ENCODE measurements around the gene SLC35D2. TPM values are rescaled to one million over a fixed set of nuclear protein-coding genes. Genes with fewer than 3 reads are reported as not detected.

SLC35D2 gene
- total RNA-seq, 4 donors from 2014 or later: 39.1 to 53.3 (median 46.1) TPM

GRCh38 chr9:96418083-96418919, 34.8 kb upstream of the SLC35D2 start, which contains the start of gene ZNF367:
Gene ZNF367 (minus strand): TSS chr9:96418370. CDS start chr9:96418032, 338 bp downstream.
- Histone ChIP-seq H3K9me3 (no peaks in the 10 kb centered on the region), H3K27ac (peak within 1 kb of the TSS; percentile 90 to 100 (median 99)), H3K4me3 (replicated peaks in 1 of 3) (peak within 1 kb of the TSS; percentile 30 to 71 (median 60)), H3K4me1 (peaks cover 5 to 28% of the 10 kb centered on the region in 2 donors), H3K27me3 (no peaks in the 10 kb centered on the region), H3K36me3 (no peaks in the 10 kb centered on the region)
- TF ChIP-seq CTCF (IDR thresholded peaks at IDR 0.05) (no peak), POLR2A (IDR thresholded peaks at IDR 0.05) (peak in 1 of 2 donors; percentile 24)
- DNase-seq: peak; percentile 98 to 99
- 1 to 3% methylated on average over 22 to 41 of the region's 100 CpGs for WGBS, 2 donors
- intact Hi-C loops (cut with DNase I): loop anchor here (5.0 kb wide), 1 partner anchor 41 kb away; no protein-coding TSS in a partner anchor

- no peaks in the 10 kb centered on the region for H3K27me3 ChIP-seq
- peak in 1 of 2 donors; percentile 16 for DNase-seq
- TF ChIP-seq CTCF (IDR thresholded peaks at IDR 0.05): no peak
- TF ChIP-seq POLR2A (IDR thresholded peaks at IDR 0.05): no peak
- H3K36me3 ChIP-seq: no peaks in the 10 kb centered on the region
- peak overlapping the region; percentile 29 to 71 (median 32) for H3K4me3 ChIP-seq (replicated peaks in 1 of 3)
- no peaks in the 10 kb centered on the region for H3K9me3 ChIP-seq
- H3K4me1 ChIP-seq: peaks cover 5 to 28% of the 10 kb centered on the region in 2 donors
- peak overlapping the region in 2 of 3 donors; percentile 83 to 100 for H3K27ac ChIP-seq
- 0 to 2% methylated on average over 3 to 26 of the region's 62 CpGs for WGBS, 2 donors
- intact Hi-C loops (cut with DNase I): loop anchor here (5.0 kb wide), 1 partner anchor 40 kb away; no protein-coding TSS in a partner anchor
These were observed 34.2 kb upstream of the SLC35D2 start for GRCh38 chr9:96417661-96418082.

GRCh38 chr9:96417051-96417586, 33.6 kb upstream of the SLC35D2 start:
- peak; percentile 83 to 86 for DNase-seq
- Histone ChIP-seq H3K4me1 (peaks cover 5 to 28% of the 10 kb centered on the region in 2 donors), H3K27ac (peak overlapping the region; percentile 41 to 100 (median 83)), H3K9me3 (no peaks in the 10 kb centered on the region), H3K27me3 (no peaks in the 10 kb centered on the region), H3K36me3 (no peaks in the 10 kb centered on the region), H3K4me3 (replicated peaks in 1 of 3) (peak overlapping the region; percentile 30 to 71 (median 60))
- 0 to 1% methylated on average over 7 to 12 of the region's 50 CpGs for WGBS, 2 donors
- intact Hi-C loops (cut with DNase I): loop anchor here (5.0 kb wide), 1 partner anchor 40 kb away; no protein-coding TSS in a partner anchor
- TF ChIP-seq POLR2A (IDR thresholded peaks at IDR 0.05): peak in 1 of 2 donors; percentile 58
- TF ChIP-seq CTCF (IDR thresholded peaks at IDR 0.05): peak in 2 of 6 experiments; percentile 21 to 38

DNA sequence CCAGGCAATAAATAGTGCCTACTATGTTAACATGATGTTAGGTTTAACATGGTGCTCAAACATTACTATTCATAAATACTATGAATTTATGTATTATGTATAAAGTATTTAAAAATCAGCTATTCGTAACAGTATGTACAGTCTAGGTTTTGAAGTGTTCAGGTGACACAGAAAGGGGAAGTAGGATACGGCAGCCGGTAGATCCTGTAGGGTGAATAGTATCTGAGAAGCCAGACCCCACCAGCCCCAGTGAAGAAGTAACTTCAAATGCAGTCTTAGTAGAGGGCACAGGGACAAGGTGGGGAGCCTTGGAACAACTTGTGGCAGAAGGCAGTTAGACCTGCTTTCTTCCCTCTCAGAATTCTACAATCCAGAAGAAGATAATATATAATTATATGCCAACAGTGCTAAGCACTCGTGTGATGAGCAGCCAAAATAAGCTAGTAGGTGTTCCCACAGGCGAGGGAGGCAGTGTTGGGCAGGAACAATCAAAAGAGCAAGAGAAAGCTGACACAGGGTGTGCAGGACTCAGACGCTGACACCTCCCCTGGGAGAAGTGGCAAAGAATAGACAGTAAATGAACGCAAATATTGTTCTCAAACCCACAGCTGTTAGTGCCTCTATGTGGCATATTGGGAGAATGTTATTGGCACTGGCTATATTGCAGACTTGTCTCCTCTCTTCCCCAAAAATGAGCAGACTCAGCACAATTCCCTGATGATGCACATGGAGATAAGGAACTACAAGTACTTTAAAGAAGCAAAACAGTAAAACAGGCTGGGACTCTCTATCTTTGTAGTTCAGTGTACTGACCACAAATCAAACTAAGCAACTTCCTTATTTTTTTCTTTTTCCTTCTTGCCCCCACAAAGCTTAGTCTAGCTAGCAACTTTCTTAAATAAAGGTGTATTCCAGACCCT, 30.1 kb upstream of the SLC35D2 start:
- H3K4me3 ChIP-seq (replicated peaks in 1 of 3): no peak overlapping the region
- no peak for DNase-seq
- TF ChIP-seq CTCF (IDR thresholded peaks at IDR 0.05) (no peak), POLR2A (IDR thresholded peaks at IDR 0.05) (no peak)
- H3K4me1 ChIP-seq: peaks cover 5 to 8% of the 10 kb centered on the region in 2 donors
- no peaks in the 10 kb centered on the region for H3K27me3 ChIP-seq
- no peaks in the 10 kb centered on the region for H3K9me3 ChIP-seq
- 61 to 65% methylated on average over 7 of the region's 7 CpGs for WGBS, 2 donors
- H3K36me3 ChIP-seq: no peaks in the 10 kb centered on the region
- H3K27ac ChIP-seq: no peak overlapping the region
- intact Hi-C loops (cut with DNase I): no loop called here
